Measurements from ENCODE around the gene MAFF. TPM values are rescaled to one million over a fixed set of nuclear protein-coding genes. Genes with fewer than 3 reads are reported as not detected.

Gene MAFF
- total RNA-seq, 1 experiment from 2014 or later, result 26.0 TPM

GRCh38 chr22:38191055-38191454 lies 10.7 kb upstream of the MAFF start:
- TF ChIP-seq REST (IDR thresholded peaks at IDR 0.05; ENCODE audit: low read depth) (no peak), YY1 (IDR thresholded peaks at IDR 0.05; ENCODE audit: extremely low read depth, insufficient replicate concordance, low read depth, low read length) (no peak), EZH2 (IDR thresholded peaks at IDR 0.05) (no peak), CTCF (IDR thresholded peaks at IDR 0.05 in 2 of 3, conservative IDR thresholded peaks at IDR 0.05 in 1 of 3; ENCODE audit: borderline replicate concordance in 1 of 3, insufficient read depth in 1 of 3, low read depth in 2 of 3, low read length in 2 of 3) (no peak), TCF7L2 (IDR thresholded peaks at IDR 0.05; ENCODE audit: borderline replicate concordance, extremely low read depth, insufficient read depth, insufficient read length) (no peak), ELF1 (IDR thresholded peaks at IDR 0.05; ENCODE audit: borderline replicate concordance, low read depth) (no peak), SRF (IDR thresholded peaks at IDR 0.05; ENCODE audit: low read depth) (no peak), CBX3 (IDR thresholded peaks at IDR 0.05; ENCODE audit: low read depth) (no peak), EGR1 (IDR thresholded peaks at IDR 0.05; ENCODE audit: low read depth) (no peak), ZFX (IDR thresholded peaks at IDR 0.05) (no peak), FOSL1 (IDR thresholded peaks at IDR 0.05; ENCODE audit: low read depth) (no peak), SP1 (IDR thresholded peaks at IDR 0.05; ENCODE audit: low read depth) (no peak), EZH2phosphoT487 (IDR thresholded peaks at IDR 0.05; ENCODE audit: borderline replicate concordance) (no peak), ZNF274 (IDR thresholded peaks at IDR 0.05; ENCODE audit: low read depth, low read length) (no peak), CEBPB (IDR thresholded peaks at IDR 0.05; ENCODE audit: low read depth) (no peak)
- TF ChIP-seq, protein P1, sequence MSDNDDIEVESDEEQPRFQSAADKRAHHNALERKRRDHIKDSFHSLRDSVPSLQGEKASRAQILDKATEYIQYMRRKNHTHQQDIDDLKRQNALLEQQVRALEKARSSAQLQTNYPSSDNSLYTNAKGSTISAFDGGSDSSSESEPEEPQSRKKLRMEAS (IDR thresholded peaks at IDR 0.05), result no peak
- TF ChIP-seq, protein P2, sequence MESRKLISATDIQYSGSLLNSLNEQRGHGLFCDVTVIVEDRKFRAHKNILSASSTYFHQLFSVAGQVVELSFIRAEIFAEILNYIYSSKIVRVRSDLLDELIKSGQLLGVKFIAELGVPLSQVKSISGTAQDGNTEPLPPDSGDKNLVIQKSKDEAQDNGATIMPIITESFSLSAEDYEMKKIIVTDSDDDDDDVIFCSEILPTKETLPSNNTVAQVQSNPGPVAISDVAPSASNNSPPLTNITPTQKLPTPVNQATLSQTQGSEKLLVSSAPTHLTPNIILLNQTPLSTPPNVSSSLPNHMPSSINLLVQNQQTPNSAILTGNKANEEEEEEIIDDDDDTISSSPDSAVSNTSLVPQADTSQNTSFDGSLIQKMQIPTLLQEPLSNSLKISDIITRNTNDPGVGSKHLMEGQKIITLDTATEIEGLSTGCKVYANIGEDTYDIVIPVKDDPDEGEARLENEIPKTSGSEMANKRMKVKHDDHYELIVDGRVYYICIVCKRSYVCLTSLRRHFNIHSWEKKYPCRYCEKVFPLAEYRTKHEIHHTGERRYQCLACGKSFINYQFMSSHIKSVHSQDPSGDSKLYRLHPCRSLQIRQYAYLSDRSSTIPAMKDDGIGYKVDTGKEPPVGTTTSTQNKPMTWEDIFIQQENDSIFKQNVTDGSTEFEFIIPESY (IDR thresholded peaks at IDR 0.05; ENCODE audit: extremely low read depth, insufficient replicate concordance, low read length), result no peak
- TF ChIP-seq, protein P3, sequence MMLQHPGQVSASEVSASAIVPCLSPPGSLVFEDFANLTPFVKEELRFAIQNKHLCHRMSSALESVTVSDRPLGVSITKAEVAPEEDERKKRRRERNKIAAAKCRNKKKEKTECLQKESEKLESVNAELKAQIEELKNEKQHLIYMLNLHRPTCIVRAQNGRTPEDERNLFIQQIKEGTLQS (IDR thresholded peaks at IDR 0.05), result no peak
- no peak overlapping the region for H3K9ac ChIP-seq (ENCODE audit: low read length)
- ChIA-PET POLR2A (no interaction called here), CTCF (no interaction called here), RAD21 (ENCODE audit: low non-redundant PET in 1 of 2, low total read pairs in 2 of 2, uncharacterized antibody in 2 of 2, unreplicated experiment in 2 of 2) (no interaction called here)
- H3K27ac ChIP-seq (ENCODE audit: low read depth, low read length), result no peak overlapping the region
- DNase-seq (ENCODE audit: low read depth, low spot score), result no peak
- H3K79me2 ChIP-seq (ENCODE audit: insufficient read depth, low read length), result no peaks in the 10 kb centered on the region
- H3K9me3 ChIP-seq (ENCODE audit: control insufficient read depth in 1 of 2, insufficient read depth in 1 of 2, low read depth in 1 of 2, low read length in 2 of 2), result no peaks in the 10 kb centered on the region
- H3K36me3 ChIP-seq (ENCODE audit: control insufficient read depth in 1 of 2, insufficient read depth in 2 of 2, low read length in 2 of 2), result no peaks in the 10 kb centered on the region
- H3K9me2 ChIP-seq (ENCODE audit: insufficient read depth), result no peaks in the 10 kb centered on the region
- H3K4me2 ChIP-seq (ENCODE audit: low read length), result no peak overlapping the region
- no peak for ATAC-seq
- H3K27me3 ChIP-seq (ENCODE audit: insufficient read depth, low read length), result no peaks in the 10 kb centered on the region
- H3K4me3 ChIP-seq (replicated peaks in 1 of 2; ENCODE audit: low read depth in 1 of 2, low read length in 2 of 2), result no peak overlapping the region
- H4K20me1 ChIP-seq (ENCODE audit: insufficient read depth), result no peaks in the 10 kb centered on the region
- H3K4me1 ChIP-seq (ENCODE audit: control insufficient read depth in 1 of 2, insufficient read depth in 2 of 2, low read length in 2 of 2), result peaks cover 2 to 3% of the 10 kb centered on the region in 2 experiments; a peak in 1 of 4 replicates
- H2AFZ ChIP-seq (ENCODE audit: low read depth, low read length, poor library complexity, severe bottlenecking), result no peak overlapping the region
- BruUV-seq (replicated peaks), result no TSS peak
- intact Hi-C loops (cut with micrococcal nuclease), result no loop called here
